ENCODE results near the gene SLC47A2. TPM values are rescaled to one million over a fixed set of nuclear protein-coding genes. Genes with fewer than 3 reads are reported as not detected.

Gene SLC47A2
- total RNA-seq, 4 donors from 2014 or later, result not detected

GRCh38 chr17:19709841-19710240 is 6.5 kb downstream of the SLC47A2 start:
- no peak for DNase-seq (ENCODE audit: low spot score in 2 of 2)
- no peak overlapping the region for H3K27ac ChIP-seq
- H3K4me1 ChIP-seq, result peaks cover 0 to 4% (median 0%) of the 10 kb centered on the region in 4 donors
- TF ChIP-seq CTCF (IDR thresholded peaks at IDR 0.05) (no peak), EP300 (IDR thresholded peaks at IDR 0.05) (no peak), POLR2A (IDR thresholded peaks at IDR 0.05) (no peak)
- H3K4me3 ChIP-seq, result no peak overlapping the region
- no peaks in the 10 kb centered on the region for H3K9me3 ChIP-seq
- H3K36me3 ChIP-seq, result no peaks in the 10 kb centered on the region
- H3K27me3 ChIP-seq, result no peaks in the 10 kb centered on the region
- 72 to 77% methylated on average over 3 of the region's 3 CpGs for WGBS, 2 donors

- H3K36me3 ChIP-seq, result no peaks in the 10 kb centered on the region
- no peak for TF ChIP-seq POLR2A (IDR thresholded peaks at IDR 0.05)
- no peak for TF ChIP-seq EP300 (IDR thresholded peaks at IDR 0.05)
- peaks cover 0 to 15% (median 9%) of the 10 kb centered on the region in 4 donors for H3K4me1 ChIP-seq
- H3K4me3 ChIP-seq, result no peak overlapping the region
- H3K27me3 ChIP-seq, result no peaks in the 10 kb centered on the region
- 90 to 94% methylated on average over 5 to 6 of the region's 6 CpGs for WGBS, 2 donors
- no peak overlapping the region for H3K27ac ChIP-seq
- DNase-seq (ENCODE audit: low spot score in 2 of 2), result no peak
- no peaks in the 10 kb centered on the region for H3K9me3 ChIP-seq
These were observed 7.8 kb downstream of the SLC47A2 start for GRCh38 chr17:19708431-19709175.

GRCh38 chr17:19707728-19708221 is 8.6 kb downstream of the SLC47A2 start:
- H3K27ac ChIP-seq, result peak overlapping the region in 1 of 4 donors; percentile 81
- peaks cover 0 to 23% (median 16%) of the 10 kb centered on the region in 4 donors for H3K4me1 ChIP-seq
- no peaks in the 10 kb centered on the region for H3K27me3 ChIP-seq
- no peaks in the 10 kb centered on the region for H3K36me3 ChIP-seq
- WGBS, 2 donors, result 88 to 92% methylated on average over 11 of the region's 11 CpGs
- no peaks in the 10 kb centered on the region for H3K9me3 ChIP-seq
- no peak for DNase-seq (ENCODE audit: low spot score in 2 of 2)
- TF ChIP-seq POLR2A (IDR thresholded peaks at IDR 0.05) (no peak), EP300 (IDR thresholded peaks at IDR 0.05) (no peak), CTCF (IDR thresholded peaks at IDR 0.05) (no peak)
- H3K4me3 ChIP-seq, result no peak overlapping the region

- no peak for TF ChIP-seq CTCF (IDR thresholded peaks at IDR 0.05)
- TF ChIP-seq EP300 (IDR thresholded peaks at IDR 0.05), result no peak
- no peak for TF ChIP-seq POLR2A (IDR thresholded peaks at IDR 0.05)
- no peak for DNase-seq (ENCODE audit: low spot score in 2 of 2)
These were observed 9.3 kb downstream of the SLC47A2 start for GRCh38 chr17:19706791-19707727.

More at GRCh38 chr17:19706791-19707727, 9.3 kb downstream of the SLC47A2 start:
- no peaks in the 10 kb centered on the region for H3K9me3 ChIP-seq
- peaks cover 0 to 29% (median 16%) of the 10 kb centered on the region in 4 donors for H3K4me1 ChIP-seq
- WGBS, 2 donors, result 59 to 76% methylated on average over 11 of the region's 12 CpGs
- no peak overlapping the region for H3K4me3 ChIP-seq
- peak overlapping the region in 2 of 4 donors; percentile 28 to 81 for H3K27ac ChIP-seq
- H3K36me3 ChIP-seq, result no peaks in the 10 kb centered on the region
- no peaks in the 10 kb centered on the region for H3K27me3 ChIP-seq
